HEK293 (cell line): ENCODE data around the gene SLC25A47.

Experiments
- GLIS1 ChIP-seq: fragments of 450-650 bp; formaldehyde crosslinking; IDR thresholded peaks from 2 replicates; pipeline ENCODE4 v1.5.1; 2016; ENCODE audit warnings: missing biosample characterization, missing genetic modification characterization
- MEIS1 ChIP-seq: sonication (generic); formaldehyde crosslinking; IDR thresholded peaks from 2 replicates; pipeline ENCODE4 v1.8.1; 2022; ENCODE audit warnings: missing genetic modification reagents, mild to moderate bottlenecking, borderline replicate concordance
- MYNN ChIP-seq: fragments of 450-650 bp; formaldehyde crosslinking; IDR thresholded peaks from 2 replicates; pipeline ENCODE4 v1.5.1; 2016; ENCODE audit warnings: missing biosample characterization, missing genetic modification characterization, borderline replicate concordance
- SP2 ChIP-seq: fragments of 450-650 bp; formaldehyde crosslinking; IDR thresholded peaks from 2 replicates; pipeline ENCODE4 v1.5.1; 2016; ENCODE audit warnings: missing biosample characterization, missing genetic modification characterization
- ZBTB44 ChIP-seq: fragments of 450-650 bp; IDR thresholded peaks from 2 replicates; pipeline ENCODE4 v1.5.1; 2018; ENCODE audit warnings: missing biosample characterization, mild to moderate bottlenecking, missing genetic modification characterization
- ZBTB49 ChIP-seq: fragments of 450-650 bp; formaldehyde crosslinking; IDR thresholded peaks from 2 replicates; pipeline ENCODE4 v1.5.1; 2016; ENCODE audit warnings: missing biosample characterization, missing genetic modification characterization, low read depth
- ZFP37 ChIP-seq: fragments of 450-650 bp; formaldehyde crosslinking; IDR thresholded peaks from 2 replicates; pipeline ENCODE4 v1.5.1; 2016; ENCODE audit warnings: missing biosample characterization, missing genetic modification characterization
- ZIC2 ChIP-seq: fragments of 450-650 bp; formaldehyde crosslinking; IDR thresholded peaks from 2 replicates; pipeline ENCODE4 v1.5.1; 2016; ENCODE audit warnings: missing biosample characterization, missing genetic modification characterization
- ZNF114 ChIP-seq: fragments of 450-650 bp; formaldehyde crosslinking; IDR thresholded peaks from 2 replicates; pipeline ENCODE4 v1.5.0; 2017; ENCODE audit warnings: missing biosample characterization, missing genetic modification characterization
- ZNF121 ChIP-seq: fragments of 450-650 bp; formaldehyde crosslinking; IDR thresholded peaks from 2 replicates; pipeline ENCODE4 v1.5.1; 2016; ENCODE audit warnings: missing biosample characterization, missing genetic modification characterization
- ZNF184 ChIP-seq: fragments of 450-650 bp; IDR thresholded peaks from 2 replicates; pipeline ENCODE4 v1.5.1; 2018; ENCODE audit warnings: missing biosample characterization, mild to moderate bottlenecking, missing genetic modification characterization
- ZNF266 ChIP-seq: fragments of 450-650 bp; formaldehyde crosslinking; IDR thresholded peaks from 2 replicates; pipeline ENCODE4 v1.5.1; 2016; ENCODE audit warnings: missing biosample characterization, missing genetic modification characterization, low read depth
- ZNF280C ChIP-seq: fragments of 450-650 bp; formaldehyde crosslinking; IDR thresholded peaks from 2 replicates; pipeline ENCODE4 v1.5.1; 2016; ENCODE audit warnings: missing biosample characterization, missing genetic modification characterization
- ZNF280D ChIP-seq: fragments of 450-650 bp; formaldehyde crosslinking; IDR thresholded peaks from 2 replicates; pipeline ENCODE4 v1.5.1; 2016; ENCODE audit warnings: missing biosample characterization, missing genetic modification characterization
- ZNF37A ChIP-seq: fragments of 450-650 bp; IDR thresholded peaks from 2 replicates; pipeline ENCODE4 v1.5.1; 2018; ENCODE audit warnings: missing biosample characterization, missing genetic modification characterization
- ZNF398 ChIP-seq: fragments of 450-650 bp; formaldehyde crosslinking; IDR thresholded peaks from 2 replicates; pipeline ENCODE4 v1.5.1; 2017; ENCODE audit warnings: missing biosample characterization, missing genetic modification characterization
- ZNF404 ChIP-seq: fragments of 450-650 bp; formaldehyde crosslinking; IDR thresholded peaks from 2 replicates; pipeline ENCODE4 v1.5.1; 2017; ENCODE audit warnings: missing biosample characterization, missing genetic modification characterization
- ZNF423 ChIP-seq: fragments of 450-650 bp; formaldehyde crosslinking; IDR thresholded peaks from 2 replicates; pipeline ENCODE4 v1.5.1; 2016; ENCODE audit warnings: missing biosample characterization, missing genetic modification characterization
- ZNF623 ChIP-seq: fragments of 450-650 bp; formaldehyde crosslinking; IDR thresholded peaks from 2 replicates; pipeline ENCODE4 v1.5.1; 2016; ENCODE audit warnings: missing biosample characterization, missing genetic modification characterization
- ZNF645 ChIP-seq: fragments of 450-650 bp; formaldehyde crosslinking; IDR thresholded peaks from 2 replicates; pipeline ENCODE4; 2016; ENCODE audit warnings: missing biosample characterization, missing genetic modification characterization
- ZNF677 ChIP-seq: fragments of 450-650 bp; IDR thresholded peaks from 2 replicates; pipeline ENCODE4 v1.5.0; 2018; ENCODE audit warnings: missing biosample characterization, mild to moderate bottlenecking, missing genetic modification characterization, moderate library complexity
- ZNF704 ChIP-seq: fragments of 450-650 bp; formaldehyde crosslinking; IDR thresholded peaks from 2 replicates; pipeline ENCODE4 v1.5.1; 2016; ENCODE audit warnings: missing biosample characterization, missing genetic modification characterization

SLC25A47 gene

GRCh38 chr14:100287202-100287997 is 35.7 kb upstream of the SLC25A47 start (continued):
- TF ChIP-seq ZNF645: no peak
- TF ChIP-seq ZNF423: peak; percentile 34; the same call in 1 of the 2 replicates
- TF ChIP-seq ZNF280D (tag by site-specific recombination): no peak
- TF ChIP-seq ZNF677: no peak
- TF ChIP-seq ZNF37A (tag by site-specific recombination): no peak
- TF ChIP-seq ZNF114 (tag by site-specific recombination): no peak
- TF ChIP-seq ZBTB49 (tag by site-specific recombination): no peak
- no peak for TF ChIP-seq ZNF623 (tag by site-specific recombination)
- TF ChIP-seq ZNF398 (tag by site-specific recombination): peak; percentile 45; the same call in 1 of the 2 replicates
- TF ChIP-seq ZNF121 (tag by site-specific recombination): no peak
- no peak for TF ChIP-seq ZNF184 (tag by site-specific recombination)
- peak; percentile 75 for TF ChIP-seq GLIS1
- TF ChIP-seq SP2 (tag by site-specific recombination): peak; percentile 3; the same call in 1 of the 2 replicates
- TF ChIP-seq ZBTB44 (tag by site-specific recombination): peak; percentile 59
- no peak for TF ChIP-seq ZNF280C (tag by site-specific recombination)
- TF ChIP-seq MEIS1: no peak
- TF ChIP-seq ZNF404: no peak
- no peak for TF ChIP-seq ZNF266 (tag by site-specific recombination)
- no peak for TF ChIP-seq ZNF704 (tag by site-specific recombination)
- no peak for TF ChIP-seq ZFP37 (tag by site-specific recombination)
- peak; percentile 57; the same call in 1 of the 2 replicates for TF ChIP-seq ZIC2
- TF ChIP-seq MYNN (tag by site-specific recombination): no peak
